PC-3 (cell line): ENCODE results near the gene CLIC4.

Source experiments
- CTCF ChIP-seq: fragments of 300-600 bp; sonication (generic); conservative IDR thresholded peaks from 2 replicates; pipeline ENCODE4 v1.5.1; 2017; ENCODE audit warnings: antibody characterized with exemption, low read depth, mild to moderate bottlenecking, low read length
- EZH2 ChIP-seq: fragments of 300-600 bp; sonication (generic); IDR thresholded peaks from one replicate; pipeline ENCODE4 v1.6.1; 2017; ENCODE audit warnings: antibody characterized with exemption, mild to moderate bottlenecking, low read length; ENCODE audit not compliant: unreplicated experiment

DNA sequence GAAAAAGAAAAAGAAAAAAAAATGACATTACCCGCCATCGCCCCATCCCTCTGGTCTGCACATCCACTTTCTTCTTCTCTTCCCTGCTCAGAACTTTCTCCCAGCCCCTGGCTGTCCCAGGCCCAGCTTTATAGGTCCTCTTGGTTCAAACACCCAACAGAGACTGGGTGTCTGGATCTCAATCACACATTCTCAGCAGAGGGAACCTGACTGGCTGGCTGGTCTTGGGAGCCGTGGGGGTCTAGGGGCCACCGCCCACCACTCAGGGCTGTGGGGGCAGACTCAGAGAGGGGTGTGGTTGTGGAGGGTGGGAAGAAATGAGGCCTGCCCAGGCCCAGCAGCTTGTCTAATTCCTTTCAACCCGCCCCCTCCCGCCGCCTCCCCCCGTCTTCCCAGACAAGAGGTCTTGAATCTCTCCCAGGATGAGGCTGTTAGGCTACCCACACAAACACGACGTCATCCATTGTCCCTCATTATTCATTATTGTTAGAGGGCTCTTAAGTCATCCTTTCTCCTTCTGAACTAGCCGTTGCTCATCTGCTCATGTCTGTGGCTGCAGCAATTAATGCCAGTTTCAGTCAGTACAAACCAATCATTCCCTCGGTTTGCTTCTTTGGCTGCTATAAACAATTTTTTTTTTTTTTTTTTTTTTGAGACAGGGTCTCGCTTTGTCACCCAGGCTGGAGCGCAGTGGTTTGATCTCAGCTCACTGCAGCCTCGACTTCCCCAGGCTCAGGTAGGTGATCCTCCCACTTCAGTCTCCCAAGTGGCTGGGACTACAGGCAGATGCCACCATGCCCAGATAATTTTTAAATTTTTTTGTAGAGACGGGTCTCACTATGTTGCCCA is 40.6 kb upstream of the CLIC4 start:
- TF ChIP-seq CTCF = no peak
- TF ChIP-seq EZH2 = no peak
